Parathyroid adenoma (tissue), 2 donors: Measurements from ENCODE around the gene IMPACT.
A peak's percentile ranks its signal among the peaks of the same experiment; 100 is the strongest.

Experiments used
- H2AFZ ChIP-seq: fragments of 300-600 bp; sonication (generic); one replicate; pipeline ENCODE4 v1.7.0; 2017; ENCODE audit warnings: antibody characterized with exemption, mild to moderate bottlenecking
- H3K27ac ChIP-seq: fragments of 300-600 bp; sonication (generic); one replicate; pipeline ENCODE4 v1.7.0; 2017
- H3K27me3 ChIP-seq: fragments of 300-600 bp; sonication (generic); one replicate; pipeline ENCODE4 v1.7.0; 2017; ENCODE audit warnings: low read length; ENCODE audit not compliant: control insufficient read depth, insufficient read depth
- H3K36me3 ChIP-seq: fragments of 300-600 bp; sonication (generic); one replicate; pipeline ENCODE4 v1.7.0; 2017; ENCODE audit warnings: low read length; ENCODE audit not compliant: control insufficient read depth, insufficient read depth
- H3K4me1 ChIP-seq: fragments of 300-600 bp; sonication (generic); one replicate; pipeline ENCODE4 v1.7.0; 2017; ENCODE audit warnings: control low read depth
- H3K4me2 ChIP-seq: fragments of 300-600 bp; sonication (generic); one replicate; pipeline ENCODE4 v1.7.0; 2017; ENCODE audit warnings: low read length
- H3K4me3 ChIP-seq: fragments of 300-600 bp; sonication (generic); one replicate; pipeline ENCODE4 v1.7.0; 2017; ENCODE audit warnings: low read depth, low read length
- H3K79me2 ChIP-seq: fragments of 300-600 bp; sonication (generic); one replicate; pipeline ENCODE4 v1.7.0; 2017; ENCODE audit warnings: control low read depth
- H3K9ac ChIP-seq: fragments of 300-600 bp; sonication (generic); one replicate; pipeline ENCODE4 v1.7.0; 2017; ENCODE audit warnings: mild to moderate bottlenecking
- H3K9me3 ChIP-seq: fragments of 300-600 bp; sonication (generic); one replicate; pipeline ENCODE4 v1.7.0; 2017; ENCODE audit warnings: low read length; ENCODE audit not compliant: control insufficient read depth
- CTCF ChIP-seq: fragments of 300-600 bp; sonication (generic); IDR thresholded peaks from one replicate; pipeline ENCODE4 v1.7.0; 2017; ENCODE audit warnings: antibody characterized with exemption, mild to moderate bottlenecking
- donor health status: primary hyperparathyroidism.

The IMPACT gene

GRCh38 chr18:24414349-24415003 lies 12.0 kb upstream of the IMPACT start:
- no peaks in the 10 kb centered on the region for H3K79me2 ChIP-seq
- no peak overlapping the region for H3K4me3 ChIP-seq
- H3K4me2 ChIP-seq, result no peak overlapping the region
- no peaks in the 10 kb centered on the region for H3K9me3 ChIP-seq
- H3K27me3 ChIP-seq, result no peaks in the 10 kb centered on the region
- TF ChIP-seq CTCF, result no peak
- no peak overlapping the region for H3K27ac ChIP-seq
- H3K4me1 ChIP-seq, result no peaks in the 10 kb centered on the region
- H3K9ac ChIP-seq, result no peak overlapping the region
- H2AFZ ChIP-seq, result peak overlapping the region; percentile 31
- no peaks in the 10 kb centered on the region for H3K36me3 ChIP-seq

DNA sequence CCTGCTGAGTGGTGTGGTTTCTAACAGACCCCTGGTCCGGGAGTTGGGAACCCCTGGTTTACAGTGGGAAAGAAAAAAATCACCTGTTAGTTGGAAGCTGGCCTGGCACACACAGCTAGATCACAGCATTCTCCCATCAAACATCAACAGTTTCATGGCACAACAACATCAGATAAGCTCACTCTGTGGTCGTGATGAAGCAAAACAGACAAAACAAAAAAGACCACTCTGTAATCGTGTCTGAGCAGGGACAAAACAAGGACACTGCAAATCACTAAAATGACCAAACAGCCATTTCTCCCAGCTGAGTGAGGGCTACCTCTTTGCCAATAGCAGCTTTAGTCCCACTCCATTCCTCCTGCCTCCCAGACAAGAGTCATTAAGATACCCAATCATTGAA lies 9.0 kb upstream of the IMPACT start:
- no peak overlapping the region for H3K4me2 ChIP-seq
- H3K79me2 ChIP-seq, result no peaks in the 10 kb centered on the region
- no peak overlapping the region for H3K27ac ChIP-seq
- TF ChIP-seq CTCF, result no peak
- H3K4me1 ChIP-seq, result no peaks in the 10 kb centered on the region
- no peak overlapping the region for H2AFZ ChIP-seq
- no peaks in the 10 kb centered on the region for H3K36me3 ChIP-seq
- no peaks in the 10 kb centered on the region for H3K27me3 ChIP-seq
- no peak overlapping the region for H3K9ac ChIP-seq
- no peaks in the 10 kb centered on the region for H3K9me3 ChIP-seq
- H3K4me3 ChIP-seq, result no peak overlapping the region

DNA sequence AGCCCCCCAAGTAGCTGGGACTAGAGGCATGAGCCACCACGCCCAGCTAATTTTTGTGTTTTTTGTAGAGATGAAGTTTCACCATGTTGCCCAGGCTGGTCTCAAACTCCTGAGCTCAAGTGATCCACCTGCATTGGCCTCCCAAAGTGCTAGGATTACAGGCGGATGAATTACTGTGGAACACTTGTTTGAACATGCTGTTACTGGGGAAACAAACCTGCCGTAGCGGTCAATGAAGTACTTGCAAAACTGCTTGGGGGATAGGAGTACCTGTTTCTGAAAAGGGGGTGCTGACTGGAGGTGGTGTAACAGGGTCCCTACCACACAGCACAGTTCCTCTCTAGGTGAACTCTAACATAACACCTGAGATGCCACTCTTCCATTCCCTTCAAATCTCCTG lies 5.9 kb upstream of the IMPACT start:
- Histone ChIP-seq H3K4me1 (no peaks in the 10 kb centered on the region), H3K79me2 (no peaks in the 10 kb centered on the region), H3K36me3 (no peaks in the 10 kb centered on the region), H3K27me3 (no peaks in the 10 kb centered on the region), H3K4me3 (no peak overlapping the region), H3K9me3 (no peaks in the 10 kb centered on the region), H3K27ac (no peak overlapping the region), H2AFZ (no peak overlapping the region), H3K4me2 (no peak overlapping the region), H3K9ac (no peak overlapping the region)
- no peak for TF ChIP-seq CTCF

GRCh38 chr18:24421831-24422230 lies 4.6 kb upstream of the IMPACT start:
- Histone ChIP-seq H3K4me3 (no peak overlapping the region), H3K27ac (no peak overlapping the region), H3K9me3 (no peaks in the 10 kb centered on the region), H3K9ac (no peak overlapping the region), H2AFZ (no peak overlapping the region), H3K79me2 (no peaks in the 10 kb centered on the region), H3K27me3 (no peaks in the 10 kb centered on the region), H3K4me2 (no peak overlapping the region), H3K36me3 (no peaks in the 10 kb centered on the region), H3K4me1 (no peaks in the 10 kb centered on the region)
- TF ChIP-seq CTCF, result no peak

DNA sequence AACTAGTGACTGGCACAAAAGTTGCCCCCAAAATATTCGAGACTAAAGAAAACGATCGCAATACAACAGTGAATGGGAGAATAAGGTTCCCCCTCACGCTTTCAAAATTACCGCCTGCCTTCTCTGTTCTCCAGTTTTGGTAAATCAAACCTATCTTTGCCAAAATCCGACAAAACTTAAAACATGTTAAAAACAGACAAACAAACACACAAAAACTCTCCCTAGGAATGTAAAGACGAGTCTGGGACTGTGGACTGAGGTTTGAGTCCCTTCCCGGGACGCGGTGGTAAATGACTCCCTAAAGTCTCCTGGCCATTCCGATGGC lies 435 bp upstream of the IMPACT start:
- no peak overlapping the region for H3K9ac ChIP-seq
- peak overlapping the region; percentile 91 for H3K4me2 ChIP-seq
- H3K4me3 ChIP-seq, result peak overlapping the region; percentile 87
- peaks cover 2% of the 10 kb centered on the region for H3K4me1 ChIP-seq
- no peak for TF ChIP-seq CTCF
- H3K79me2 ChIP-seq, result no peaks in the 10 kb centered on the region
- H2AFZ ChIP-seq, result peak overlapping the region; percentile 100
- H3K27me3 ChIP-seq, result no peaks in the 10 kb centered on the region
- H3K36me3 ChIP-seq, result no peaks in the 10 kb centered on the region
- H3K27ac ChIP-seq, result peak overlapping the region; percentile 65
- H3K9me3 ChIP-seq, result no peaks in the 10 kb centered on the region
